Neuronal stem cell (in vitro differentiated cells): ENCODE measurements around the gene PLEKHM1.

ENCODE experiments used
- DNase-seq: peaks from one replicate; pipeline ENCODE4 v3.0.0-alpha.2; 2013; ENCODE audit warnings: low spot score
- H2AFZ ChIP-seq: one replicate; pipeline ENCODE4 v1.6.1; 2013; ENCODE audit warnings: mild to moderate bottlenecking, low read length, inconsistent platforms
- H2AK5ac ChIP-seq: 2 replicates; pipeline ENCODE4 v1.6.1; 2013; ENCODE audit warnings: low read depth, mild to moderate bottlenecking, inconsistent platforms, low read length, moderate library complexity, mixed read lengths
- H2BK120ac ChIP-seq: 2 replicates; pipeline ENCODE4 v1.6.1; 2013; ENCODE audit warnings: low read depth, mild to moderate bottlenecking, inconsistent platforms, low read length, moderate library complexity, mixed read lengths
- H2BK12ac ChIP-seq: one replicate; pipeline ENCODE4 v1.6.1; 2013; ENCODE audit warnings: low read length, inconsistent platforms
- H2BK15ac ChIP-seq: 2 replicates; pipeline ENCODE4 v1.6.1; 2013; ENCODE audit warnings: mild to moderate bottlenecking, low read length, inconsistent platforms, mixed read lengths
- H2BK5ac ChIP-seq: one replicate; pipeline ENCODE4 v1.6.1; 2013; ENCODE audit warnings: inconsistent platforms, mild to moderate bottlenecking, low read length, moderate library complexity
- H3K14ac ChIP-seq: one replicate; pipeline ENCODE4 v1.6.1; 2013; ENCODE audit warnings: low read length, inconsistent platforms
- H3K18ac ChIP-seq: 2 replicates; pipeline ENCODE4 v1.6.1; 2013; ENCODE audit warnings: low read length, inconsistent platforms
- H3K23ac ChIP-seq: 2 replicates; pipeline ENCODE4 v1.6.1; 2013; ENCODE audit warnings: low read depth, mild to moderate bottlenecking, mixed read lengths, low read length, inconsistent platforms; ENCODE audit not compliant: poor library complexity
- H3K27ac ChIP-seq: replicated peaks from 3 replicates; pipeline ENCODE4 v1.5.1; 2013; ENCODE audit warnings: low read length, inconsistent platforms
- H3K27me3 ChIP-seq, 3 experiments: 2 replicates each; pipeline ENCODE4 v1.6.1; 2013; ENCODE audit warnings: low read length in 3 of 3, mild to moderate bottlenecking in 2 of 3, inconsistent platforms in 1 of 3, low read depth in 1 of 3, mixed read lengths in 1 of 3, moderate library complexity in 1 of 3; ENCODE audit not compliant: control insufficient read depth in 3 of 3, insufficient read depth in 3 of 3
- H3K36me3 ChIP-seq, 2 donors: replicated peaks in 1 of 2; 2 replicates each; pipeline ENCODE4 v1.6.1; 2013; ENCODE audit warnings: low read length in 2 of 2; ENCODE audit not compliant: control insufficient read depth in 2 of 2, insufficient read depth in 2 of 2
- H3K4ac ChIP-seq: 2 replicates; pipeline ENCODE4 v1.6.1; 2013; ENCODE audit warnings: inconsistent platforms, mild to moderate bottlenecking, low read length, moderate library complexity
- H3K4me1 ChIP-seq, 2 donors: 1 replicate in 1 of 2; 2 replicates in 1 of 2; pipeline ENCODE4 v1.6.1; 2013; ENCODE audit warnings: low read length in 2 of 2, low read depth in 1 of 2; ENCODE audit not compliant: control insufficient read depth in 2 of 2, insufficient read depth in 1 of 2
- H3K4me2 ChIP-seq: one replicate; pipeline ENCODE4 v1.6.1; 2013; ENCODE audit warnings: mild to moderate bottlenecking, low read length, inconsistent platforms; ENCODE audit not compliant: insufficient read depth, poor library complexity, severe bottlenecking
- H3K4me3 ChIP-seq, 2 donors: 2 replicates each; pipeline ENCODE4 v1.5.1; 2013; ENCODE audit warnings: low read length in 2 of 2, mild to moderate bottlenecking in 2 of 2, inconsistent platforms in 1 of 2, moderate library complexity in 1 of 2
- H3K79me1 ChIP-seq: one replicate; pipeline ENCODE4 v1.6.1; 2013; ENCODE audit warnings: low read depth, mild to moderate bottlenecking, inconsistent platforms, low read length, moderate library complexity
- H3K9ac ChIP-seq: one replicate; pipeline ENCODE4 v1.6.1; 2013; ENCODE audit warnings: mild to moderate bottlenecking, low read depth, low read length, inconsistent platforms; ENCODE audit not compliant: poor library complexity
- H3K9me3 ChIP-seq, 2 donors: replicated peaks in 1 of 2; 2 replicates each; pipeline versions ENCODE3 to v1.6.1; 2013; ENCODE audit warnings: low read length in 2 of 2, mild to moderate bottlenecking in 2 of 2, inconsistent platforms in 1 of 2, low read depth in 1 of 2, mixed read lengths in 1 of 2, moderate library complexity in 1 of 2; ENCODE audit not compliant: control insufficient read depth in 2 of 2, insufficient read depth in 1 of 2
- H4K8ac ChIP-seq: one replicate; pipeline ENCODE4 v1.6.1; 2013; ENCODE audit warnings: low read depth, mild to moderate bottlenecking, inconsistent platforms, low read length, moderate library complexity
- H4K91ac ChIP-seq: one replicate; pipeline ENCODE4 v1.6.1; 2013; ENCODE audit warnings: low read length, low read depth, mild to moderate bottlenecking, inconsistent platforms; ENCODE audit not compliant: poor library complexity
- WGBS, 2 donors: extraction: QIAGEN DNeasy Blood & Tissue Kit; methylation state at CpG; one replicate each; pipeline ENCODE4 v1.1.7; 2013; ENCODE audit warnings: missing lambda C conversion rate in 2 of 2, mixed read lengths in 1 of 2; ENCODE audit not compliant: insufficient read length in 2 of 2, insufficient replicate concordance in 1 of 2; ENCODE audit errors: extremely low coverage in 2 of 2; 5-methylcytosine and 5-hydroxymethylcytosine counted together

The PLEKHM1 gene

DNA sequence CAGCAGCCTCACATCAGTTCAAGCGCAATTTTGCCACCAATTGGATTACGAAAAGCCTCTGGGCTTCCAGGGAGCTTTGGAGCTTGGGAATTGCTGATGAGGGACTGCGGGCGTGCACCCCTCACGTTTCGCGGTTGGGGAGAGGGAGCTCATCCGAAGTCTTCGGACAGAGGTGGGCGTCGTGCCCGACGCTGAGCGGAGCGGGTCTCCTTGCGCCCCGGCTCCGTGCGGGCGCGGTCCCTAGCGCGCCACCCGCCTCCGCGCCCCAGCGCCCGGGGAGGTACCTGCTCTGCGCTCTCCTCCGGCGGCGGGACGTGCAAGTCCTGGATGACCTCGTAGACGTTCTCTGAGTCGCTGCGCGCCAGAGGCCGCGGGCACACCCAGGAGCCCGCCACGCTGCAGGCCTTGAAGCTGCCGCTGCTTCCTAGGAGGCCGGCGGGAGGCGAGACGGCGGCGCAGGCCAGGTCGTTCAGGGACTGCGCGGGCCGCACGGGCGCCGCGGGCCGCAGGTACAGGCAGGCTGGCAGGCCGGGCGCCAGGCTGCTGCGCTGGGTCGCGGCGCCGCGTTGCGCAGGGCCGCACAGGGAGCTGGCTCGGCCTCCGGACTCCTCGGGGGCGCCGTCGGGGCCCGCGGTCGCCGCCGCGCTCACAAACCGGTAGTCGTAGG lies 61.0 kb downstream of the PLEKHM1 start:
- Histone ChIP-seq H2BK120ac (no peak overlapping the region), H3K4me1 (peaks cover 8 to 16% of the 10 kb centered on the region in 2 donors), H2AK5ac (peak overlapping the region; percentile 37), H3K4me2 (peak overlapping the region; percentile 37), H3K79me1 (no peaks in the 10 kb centered on the region), H3K4me3 (no peak overlapping the region), H3K14ac (peak overlapping the region; percentile 3), H4K91ac (no peak overlapping the region), H4K8ac (no peak overlapping the region), H3K27ac (no peak overlapping the region), H3K18ac (no peak overlapping the region), H3K9me3 (peaks cover 0 to 2% of the 10 kb centered on the region in 2 donors), H3K4ac (no peak overlapping the region), H3K36me3 (no peaks in the 10 kb centered on the region), H3K9ac (no peak overlapping the region), H2AFZ (peak overlapping the region; percentile 74), H3K27me3 (peaks cover 34 to 54% (median 54%) of the 10 kb centered on the region in 3 experiments), H2BK5ac (no peak overlapping the region), H3K23ac (peak overlapping the region; percentile 85), H2BK15ac (no peak overlapping the region), H2BK12ac (no peak overlapping the region)
- DNase-seq, result no peak
- no CpG with 5 or more reads among the region's 82 CpGs for WGBS, 2 donors

DNA sequence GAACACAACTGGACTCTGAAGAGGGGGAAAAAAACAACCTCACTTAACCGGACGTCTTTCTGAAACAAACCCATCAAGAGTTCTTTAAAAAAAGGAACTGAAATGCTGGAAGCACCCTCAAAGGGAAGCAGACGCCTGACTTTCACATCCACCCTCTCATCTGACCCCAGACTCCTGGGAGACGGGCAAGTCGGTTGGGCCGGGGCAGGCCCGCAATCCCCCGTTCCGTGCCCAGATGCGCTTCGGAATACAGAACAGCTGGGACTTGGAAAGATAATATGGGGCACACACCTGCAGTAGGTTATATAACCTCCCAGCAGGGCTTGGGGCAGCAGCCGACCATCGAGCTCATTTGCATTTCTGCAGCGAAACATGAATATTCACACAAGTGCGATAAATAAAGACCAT lies 61.6 kb downstream of the PLEKHM1 start:
- no peak overlapping the region for H3K23ac ChIP-seq
- peaks cover 0 to 2% of the 10 kb centered on the region in 2 donors for H3K9me3 ChIP-seq
- no CpG with 5 or more reads among the region's 15 CpGs for WGBS, 2 donors
- no peak for DNase-seq
- no peak overlapping the region for H4K91ac ChIP-seq
- H2BK15ac ChIP-seq, result no peak overlapping the region
- H2BK5ac ChIP-seq, result no peak overlapping the region
- H3K14ac ChIP-seq, result no peak overlapping the region
- H3K4ac ChIP-seq, result no peak overlapping the region
- peaks cover 8 to 16% of the 10 kb centered on the region in 2 donors for H3K4me1 ChIP-seq
- no peak overlapping the region for H2AK5ac ChIP-seq
- H3K4me2 ChIP-seq, result no peak overlapping the region
- no peaks in the 10 kb centered on the region for H3K79me1 ChIP-seq
- no peak overlapping the region for H2BK12ac ChIP-seq
- H2AFZ ChIP-seq, result no peak overlapping the region
- no peak overlapping the region for H2BK120ac ChIP-seq
- no peak overlapping the region for H4K8ac ChIP-seq
- peaks cover 34 to 54% (median 54%) of the 10 kb centered on the region in 3 experiments for H3K27me3 ChIP-seq
- no peak overlapping the region for H3K27ac ChIP-seq
- no peak overlapping the region for H3K4me3 ChIP-seq
- no peaks in the 10 kb centered on the region for H3K36me3 ChIP-seq
- no peak overlapping the region for H3K9ac ChIP-seq
- H3K18ac ChIP-seq, result no peak overlapping the region

- H3K4me1 ChIP-seq, result peaks cover 7 to 16% of the 10 kb centered on the region in 2 donors
- no peak overlapping the region for H3K14ac ChIP-seq
- no peak overlapping the region for H2BK15ac ChIP-seq
- DNase-seq, result no peak
- H3K9me3 ChIP-seq, result peaks cover 0 to 2% of the 10 kb centered on the region in 2 donors
- H3K4me3 ChIP-seq, result no peak overlapping the region
- no peak overlapping the region for H3K4me2 ChIP-seq
- no peak overlapping the region for H2AK5ac ChIP-seq
- no peak overlapping the region for H3K27ac ChIP-seq
- no peak overlapping the region for H4K8ac ChIP-seq
- no peak overlapping the region for H2BK5ac ChIP-seq
- H2BK120ac ChIP-seq, result no peak overlapping the region
- no peak overlapping the region for H3K18ac ChIP-seq
- no peaks in the 10 kb centered on the region for H3K36me3 ChIP-seq
- H3K9ac ChIP-seq, result no peak overlapping the region
- H2BK12ac ChIP-seq, result no peak overlapping the region
- peaks cover 34 to 54% (median 52%) of the 10 kb centered on the region in 3 experiments for H3K27me3 ChIP-seq
- no peaks in the 10 kb centered on the region for H3K79me1 ChIP-seq
- H4K91ac ChIP-seq, result no peak overlapping the region
- H3K23ac ChIP-seq, result no peak overlapping the region
- no peak overlapping the region for H2AFZ ChIP-seq
- no CpG with 5 or more reads among the region's 26 CpGs for WGBS, 2 donors
- no peak overlapping the region for H3K4ac ChIP-seq
Measured at GRCh38 chr17:45428050-45428617, 62.4 kb downstream of the PLEKHM1 start.

DNA sequence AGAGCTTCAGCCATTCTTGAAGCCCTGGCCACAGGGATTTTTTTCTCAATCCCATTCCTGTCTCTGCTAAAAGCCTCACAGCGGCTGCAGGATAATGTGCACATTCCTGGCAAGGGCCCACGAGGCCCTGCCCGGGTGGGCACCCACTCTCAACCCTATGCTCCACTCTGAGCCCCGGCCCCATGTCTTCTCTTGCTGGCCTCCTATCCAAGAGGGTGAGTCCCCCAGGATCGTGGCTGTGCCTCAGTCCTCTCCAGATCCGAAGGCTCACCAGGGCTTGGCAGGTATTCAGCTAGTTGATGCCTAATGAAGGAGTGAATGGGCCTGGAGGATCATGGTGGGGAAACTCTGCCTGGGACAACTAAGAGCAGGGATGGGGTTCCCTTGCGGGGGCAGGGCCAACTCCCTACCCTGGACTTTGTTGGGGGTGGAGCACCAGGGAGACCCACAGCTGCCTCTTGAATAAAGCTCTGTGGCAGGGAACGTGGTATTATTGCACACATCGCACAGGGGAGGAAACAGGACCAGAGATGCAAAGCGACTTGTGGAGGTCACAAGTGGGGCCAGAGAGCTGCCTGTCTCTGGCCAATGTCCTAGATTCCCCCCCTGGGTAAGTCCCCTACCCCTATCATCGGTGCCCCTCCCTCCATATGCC lies 63.2 kb downstream of the PLEKHM1 start:
- H3K27me3 ChIP-seq, result peaks cover 33 to 53% (median 45%) of the 10 kb centered on the region in 3 experiments
- WGBS, 2 donors, result no CpG with 5 or more reads among the region's 11 CpGs

More for the DNA sequence above, 63.2 kb downstream of the PLEKHM1 start:
- no peak overlapping the region for H2AK5ac ChIP-seq
- no peak overlapping the region for H2BK15ac ChIP-seq
- peaks cover 7 to 13% of the 10 kb centered on the region in 2 donors for H3K4me1 ChIP-seq
- H3K27ac ChIP-seq, result no peak overlapping the region
- peaks cover 0 to 2% of the 10 kb centered on the region in 2 donors for H3K9me3 ChIP-seq
- H4K8ac ChIP-seq, result no peak overlapping the region
- no peak overlapping the region for H2AFZ ChIP-seq
- no peak overlapping the region for H3K18ac ChIP-seq
- no peak overlapping the region for H2BK5ac ChIP-seq
- no peak overlapping the region for H3K4me2 ChIP-seq
- H3K79me1 ChIP-seq, result no peaks in the 10 kb centered on the region
- H3K14ac ChIP-seq, result no peak overlapping the region
- no peak overlapping the region for H3K23ac ChIP-seq
- H2BK12ac ChIP-seq, result no peak overlapping the region
- no peak overlapping the region for H2BK120ac ChIP-seq
- H3K4me3 ChIP-seq, result no peak overlapping the region
- H3K36me3 ChIP-seq, result no peaks in the 10 kb centered on the region
- no peak overlapping the region for H3K9ac ChIP-seq
- H4K91ac ChIP-seq, result no peak overlapping the region
- DNase-seq, result no peak
- no peak overlapping the region for H3K4ac ChIP-seq
